Right forelimb (tissue), 1 donor: ENCODE measurements around the gene ZFAND5.
A peak's percentile ranks its signal among the peaks of the same experiment; 100 is the strongest.

Experiments
- DNase-seq: peaks from one replicate; pipeline ENCODE4 v3.0.0-alpha.2; 2018

The ZFAND5 gene

GRCh38 chr9:72364679-72365524 is at the start of gene ZFAND5:
Gene ZFAND5, minus strand, starts transcription at chr9:72365208. Its CDS starts 4,430 bp downstream, at chr9:72360778.
- peak; percentile 98 for DNase-seq

- DNase-seq = no peak
Measured at GRCh38 chr9:72412483-72413040, 47.6 kb upstream of the ZFAND5 start.

GRCh38 chr9:72410214-72410613 is 45.2 kb upstream of the ZFAND5 start:
- no peak for DNase-seq

- no peak for DNase-seq
Measured at GRCh38 chr9:72407114-72407513, 42.1 kb upstream of the ZFAND5 start.

GRCh38 chr9:72402744-72403143 is 37.7 kb upstream of the ZFAND5 start:
- DNase-seq = no peak

GRCh38 chr9:72401396-72401795 is 36.4 kb upstream of the ZFAND5 start:
- DNase-seq = no peak

- DNase-seq = no peak
Measured at GRCh38 chr9:72400866-72401265, 35.9 kb upstream of the ZFAND5 start.

GRCh38 chr9:72399391-72399790 is 34.4 kb upstream of the ZFAND5 start:
- no peak for DNase-seq

- no peak for DNase-seq
Measured at GRCh38 chr9:72396247-72397091, 31.5 kb upstream of the ZFAND5 start.

- DNase-seq = no peak
Measured at GRCh38 chr9:72394066-72394465, 29.1 kb upstream of the ZFAND5 start.

GRCh38 chr9:72390907-72391306 is 25.9 kb upstream of the ZFAND5 start:
- no peak for DNase-seq

GRCh38 chr9:72386186-72386585 is 21.2 kb upstream of the ZFAND5 start:
- DNase-seq = no peak

GRCh38 chr9:72384710-72385485 is 19.9 kb upstream of the ZFAND5 start:
- DNase-seq = no peak

- DNase-seq = no peak
Measured at GRCh38 chr9:72383978-72384709, 19.1 kb upstream of the ZFAND5 start.

GRCh38 chr9:72382405-72382804 is 17.4 kb upstream of the ZFAND5 start:
- DNase-seq = no peak

GRCh38 chr9:72377041-72377440 is 12.0 kb upstream of the ZFAND5 start:
- no peak for DNase-seq

- DNase-seq = no peak
Measured at GRCh38 chr9:72371151-72371550, 6.1 kb upstream of the ZFAND5 start.

- DNase-seq = peak; percentile 88
Measured at GRCh38 chr9:72365525-72366256, 683 bp upstream of the ZFAND5 start.

- peak; percentile 81 for DNase-seq
Measured at GRCh38 chr9:72363908-72364678, 915 bp downstream of the ZFAND5 start.

GRCh38 chr9:72363236-72363635 is 1.8 kb downstream of the ZFAND5 start:
- DNase-seq = no peak
